Articular chondrocyte of knee joint (primary cell): ENCODE measurements around the gene C11orf86. TPM values are rescaled to one million over a fixed set of nuclear protein-coding genes. Genes with fewer than 3 reads are reported as not detected.
A peak's percentile ranks its signal among the peaks of the same experiment; 100 is the strongest.

Experiments used
- small RNA-seq: library from RNA; depleted of rRNA; stranded (forward); fragments of <200 nt; gene quantifications from one replicate; pipeline ENCODE3, GENCODE V24; 2012
- total RNA-seq: library from RNA; depleted of rRNA; stranded (reverse); fragments of >200 nt; gene quantifications from 2 replicates; pipeline ENCODE4 v1.2.3, GENCODE V29; 2012

The C11orf86 gene
- total RNA-seq: not detected in 2 replicates

GRCh38 chr11:66974724-66975404 lies at the start of gene C11orf86:
C11orf86 (plus strand) TSS chr11:66975304; CDS start chr11:66975363, 59 bp downstream.

GRCh38 chr11:66958232-66958955 lies 16.7 kb upstream of the C11orf86 start, which contains the start of gene PC:
PC (minus strand) TSS chr11:66958383; CDS start chr11:66872159, 86,224 bp downstream.

GRCh38 chr11:67022961-67023956 lies 48.2 kb downstream of the C11orf86 start, which contains the start of gene SYT12:
SYT12 (plus strand) TSS chr11:67023134; CDS start chr11:67030145, 7,011 bp downstream.

Small RNAs within 50 kb of the gene (small RNA-seq; reads per million reads assigned to genes)
- 2.5 reads per million, percentile 79 among the genes with 10 or more reads in this experiment for gene MIR3163

Other genes starting within 250 kb of the C11orf86 start
- 0.43 and 0.91 TPM in 2 replicates for gene SPTBN2, start 246.1 kb upstream of the C11orf86 start, total RNA-seq
- gene RCE1, start 131.9 kb upstream of the C11orf86 start, total RNA-seq: 8.4 and 9.1 TPM in 2 replicates
- gene LRFN4, start 118.2 kb upstream of the C11orf86 start, total RNA-seq: 20.3 and 30.7 TPM in 2 replicates
- 43.8 and 45.9 TPM in 2 replicates for gene PC, start 16.9 kb upstream of the C11orf86 start, total RNA-seq
- gene SYT12, start 47.8 kb downstream of the C11orf86 start, total RNA-seq: 2.1 and 3.6 TPM in 2 replicates
- gene RHOD, start 81.5 kb downstream of the C11orf86 start, total RNA-seq: 34.5 and 38.4 TPM in 2 replicates
- 79.4 and 84.0 TPM in 2 replicates for gene KDM2A, start 144.0 kb downstream of the C11orf86 start, total RNA-seq